ENCODE results near the gene UBR1. TPM values are rescaled to one million over a fixed set of nuclear protein-coding genes. Genes with fewer than 3 reads are reported as not detected.
"Not testable (repeated sequence)": the region's sequence is repeated elsewhere in the genome, so short reads cannot be mapped to it uniquely, and the experiment has no call there.

UBR1 gene
- total RNA-seq, 6 experiments from 2014 or later: 24.6 to 30.1 (median 26.8) TPM

GRCh38 chr15:42911058-42911592 lies 194.7 kb downstream of the UBR1 start:
- peaks cover 13% of the 10 kb centered on the region for H3K4me1 Mint-ChIP-seq (ENCODE audit: low read depth)
- H3K27me3 Mint-ChIP-seq (ENCODE audit: insufficient read depth): no peaks in the 10 kb centered on the region
- TF ChIP-seq CTCF (IDR thresholded peaks at IDR 0.05): no peak
- peak overlapping the region; percentile 51; the same call in 1 of the 2 replicates for H3K27ac Mint-ChIP-seq
- H3K9me3 Mint-ChIP-seq: no peaks in the 10 kb centered on the region
- DNase-seq: no peak
- no peaks in the 10 kb centered on the region for H3K36me3 Mint-ChIP-seq (ENCODE audit: low read depth)
- H3K4me3 Mint-ChIP-seq: no peak overlapping the region

- Mint-ChIP-seq H3K4me1 (ENCODE audit: low read depth) (peaks cover 13% of the 10 kb centered on the region), H3K27me3 (ENCODE audit: insufficient read depth) (no peaks in the 10 kb centered on the region), H3K36me3 (ENCODE audit: low read depth) (no peaks in the 10 kb centered on the region), H3K4me3 (no peak overlapping the region), H3K27ac (no peak overlapping the region), H3K9me3 (no peaks in the 10 kb centered on the region)
- TF ChIP-seq CTCF (IDR thresholded peaks at IDR 0.05): no peak
- DNase-seq: no peak
Observed at GRCh38 chr15:42908538-42908937, 197.3 kb downstream of the UBR1 start.

- H3K27ac Mint-ChIP-seq: no peak overlapping the region
- no peaks in the 10 kb centered on the region for H3K9me3 Mint-ChIP-seq
- no peak overlapping the region for H3K4me3 Mint-ChIP-seq
- no peaks in the 10 kb centered on the region for H3K27me3 Mint-ChIP-seq (ENCODE audit: insufficient read depth)
- no peaks in the 10 kb centered on the region for H3K36me3 Mint-ChIP-seq (ENCODE audit: low read depth)
- H3K4me1 Mint-ChIP-seq (ENCODE audit: low read depth): no peaks in the 10 kb centered on the region
- DNase-seq: no peak
- no peak for TF ChIP-seq CTCF (IDR thresholded peaks at IDR 0.05)
Observed at GRCh38 chr15:42903388-42904324, 202.2 kb downstream of the UBR1 start.

GRCh38 chr15:42893911-42894310 lies 211.9 kb downstream of the UBR1 start:
- peaks cover 11% of the 10 kb centered on the region for H3K4me1 Mint-ChIP-seq (ENCODE audit: low read depth)
- DNase-seq; H3K4me3 Mint-ChIP-seq; H3K9me3 Mint-ChIP-seq; H3K27ac Mint-ChIP-seq; H3K27me3 Mint-ChIP-seq (ENCODE audit: insufficient read depth): not testable (repeated sequence)
- H3K36me3 Mint-ChIP-seq (ENCODE audit: low read depth): peaks cover 12% of the 10 kb centered on the region

Other genes starting within 250 kb of the UBR1 start
- 10 to 100 TPM in 3 of 6 experiments, 1 to 10 TPM in 3; 9.4 to 12.6 (median 10.2) TPM for gene TTBK2, start 185.3 kb downstream of the UBR1 start, total RNA-seq (2021; fragmentation: NEBNext Ultra II Directional; extraction: Animal tissue kit (Norgen Biotek cat#: 25700))
- 10 to 100 TPM in 4 of 6 experiments, 1 to 10 TPM in 2; 8.2 to 12.1 (median 11.2) TPM for gene TMEM62, start 27.5 kb upstream of the UBR1 start, total RNA-seq (2021; fragmentation: NEBNext Ultra II Directional; extraction: Animal tissue kit (Norgen Biotek cat#: 25700))
- 10 to 100 TPM; 50.9 to 60.7 (median 57.2) TPM for gene CCNDBP1, start 79.4 kb upstream of the UBR1 start, total RNA-seq (2021; fragmentation: NEBNext Ultra II Directional; extraction: Animal tissue kit (Norgen Biotek cat#: 25700))
- not detected for gene EPB42, start 115.0 kb upstream of the UBR1 start, total RNA-seq (2021; fragmentation: NEBNext Ultra II Directional; extraction: Animal tissue kit (Norgen Biotek cat#: 25700))
- gene TGM5, start 160.9 kb upstream of the UBR1 start, total RNA-seq (2021; fragmentation: NEBNext Ultra II Directional; extraction: Animal tissue kit (Norgen Biotek cat#: 25700)): not detected
- not detected for gene TGM7, start 196.2 kb upstream of the UBR1 start, total RNA-seq (2021; fragmentation: NEBNext Ultra II Directional; extraction: Animal tissue kit (Norgen Biotek cat#: 25700))
- gene LCMT2, start 224.5 kb upstream of the UBR1 start, total RNA-seq (2021; fragmentation: NEBNext Ultra II Directional; extraction: Animal tissue kit (Norgen Biotek cat#: 25700)): 1 to 10 TPM; 5.7 to 8.8 (median 6.5) TPM

Measured in HFFc6 (cell line).